Activated naive CD4-positive, alpha-beta T cell (primary cell): ENCODE measurements around the gene STX16.

ENCODE experiments used
- DNase-seq, 4 experiments: peaks; one replicate each; lab custom pipeline; 2025; lab: John Stamatoyannopoulos, UW

Gene STX16

DNA sequence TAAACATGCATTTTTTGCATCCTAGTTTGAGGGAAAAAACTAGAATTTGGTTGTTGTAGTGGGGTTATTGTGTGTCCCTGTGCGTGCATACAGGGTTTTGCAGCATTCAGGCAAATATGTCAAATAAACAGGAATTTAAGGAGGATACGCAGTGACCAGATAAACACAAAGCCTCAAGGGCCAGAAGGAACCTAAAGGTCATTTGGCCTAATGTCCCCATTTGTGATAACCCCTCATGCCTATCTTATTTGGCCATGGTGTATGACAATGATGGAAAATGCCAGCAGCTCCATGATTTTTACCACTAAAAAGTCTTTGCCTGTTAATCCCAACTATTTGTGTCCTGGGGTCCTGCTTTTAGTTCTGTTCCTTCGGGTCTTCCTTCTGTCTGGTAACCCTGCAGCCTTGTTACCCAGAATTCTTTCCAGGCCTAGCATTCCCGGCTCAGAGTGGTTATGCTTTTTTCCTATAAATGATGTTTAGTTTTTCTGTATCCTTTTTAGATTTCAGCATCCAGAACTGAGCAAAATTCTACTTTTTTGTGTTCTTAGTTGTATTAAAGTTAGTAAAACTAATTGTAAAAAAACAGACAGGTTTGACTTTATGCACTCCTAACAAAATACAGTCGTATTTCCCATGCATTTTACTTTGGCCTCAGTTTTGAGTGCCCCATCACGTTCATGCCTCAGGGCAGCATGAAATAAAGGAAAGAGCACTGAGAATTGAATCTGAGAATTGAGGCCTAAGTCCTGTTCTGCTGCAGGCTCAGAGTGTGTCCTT, 4.4 kb downstream of the STX16 start:
- no peak for DNase-seq

DNA sequence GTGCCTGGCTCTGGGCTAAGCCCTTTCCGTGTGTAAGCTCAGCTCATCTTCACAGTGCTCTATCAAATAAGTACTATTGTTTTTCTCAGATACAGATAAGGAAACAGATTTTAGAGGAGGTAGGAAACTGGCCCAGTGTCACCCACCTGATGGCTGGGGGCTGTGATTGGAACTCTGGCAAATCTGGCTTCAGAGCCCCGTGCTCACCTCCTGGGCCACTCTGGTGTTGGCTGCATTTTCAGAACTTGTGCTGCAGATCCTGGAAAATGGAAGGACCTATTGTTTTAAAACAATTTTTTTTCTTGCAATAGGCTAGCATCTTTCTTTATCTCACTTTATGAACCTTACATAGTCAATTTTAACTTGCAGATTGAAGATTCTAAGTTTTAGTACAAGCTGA, 5.7 kb downstream of the STX16 start:
- no peak for DNase-seq

DNA sequence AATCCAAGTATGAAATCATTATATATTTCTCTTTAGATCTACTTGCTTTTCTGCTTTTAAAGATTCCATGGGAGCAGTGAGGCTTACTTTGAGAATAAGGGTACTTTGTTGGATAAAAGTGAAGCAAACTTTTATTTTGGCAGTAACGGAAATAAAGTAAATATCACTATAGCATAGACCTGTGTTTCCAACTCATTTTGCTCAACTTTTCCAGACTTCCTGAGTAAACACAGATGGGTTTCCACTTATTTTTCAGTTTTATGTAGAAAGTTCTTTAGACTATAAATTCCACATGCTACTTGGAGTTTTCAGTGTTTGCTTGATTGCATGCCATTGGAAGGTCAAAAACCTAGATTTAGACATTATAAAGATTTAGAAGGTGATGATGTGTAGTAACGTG, 6.2 kb downstream of the STX16 start:
- no peak for DNase-seq

DNA sequence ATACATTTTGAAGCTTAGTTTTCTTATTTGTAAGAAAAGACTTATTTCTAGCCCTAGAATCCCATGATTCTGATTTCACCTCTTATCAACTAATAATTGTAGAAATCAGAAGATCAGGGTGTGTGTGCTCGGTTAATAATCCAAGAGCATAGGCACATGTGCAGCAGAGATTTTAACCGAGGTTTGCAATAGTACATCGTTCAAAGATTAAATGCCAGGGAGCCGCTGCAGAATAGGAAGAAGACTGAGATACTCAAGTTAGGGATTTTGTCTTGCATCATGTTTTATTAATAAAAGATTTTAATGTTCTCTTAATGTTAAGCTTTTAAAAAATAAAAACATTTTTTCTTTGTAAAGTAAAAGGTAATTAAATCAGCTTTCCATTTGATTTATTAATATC, 6.9 kb downstream of the STX16 start:
- DNase-seq = no peak

DNA sequence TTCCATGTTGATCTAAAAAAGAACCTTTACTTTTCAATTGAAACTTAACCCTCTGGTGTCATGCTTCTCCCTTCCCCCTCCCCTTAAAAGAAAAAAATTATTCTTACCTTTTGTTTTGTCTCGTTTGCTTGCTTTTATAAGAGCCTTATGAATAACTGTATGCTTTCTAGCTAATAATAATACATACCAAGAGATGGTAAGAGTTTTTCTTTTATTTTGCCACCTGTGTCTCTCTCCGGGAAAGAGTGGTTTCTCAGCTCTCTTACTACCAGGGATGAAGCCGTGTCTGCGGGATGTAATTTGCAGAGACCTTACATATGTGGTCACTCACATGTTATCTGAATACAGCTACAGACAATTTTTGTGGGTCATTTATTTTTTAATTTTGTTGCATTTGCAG, 7.7 kb downstream of the STX16 start:
- DNase-seq = no peak

DNA sequence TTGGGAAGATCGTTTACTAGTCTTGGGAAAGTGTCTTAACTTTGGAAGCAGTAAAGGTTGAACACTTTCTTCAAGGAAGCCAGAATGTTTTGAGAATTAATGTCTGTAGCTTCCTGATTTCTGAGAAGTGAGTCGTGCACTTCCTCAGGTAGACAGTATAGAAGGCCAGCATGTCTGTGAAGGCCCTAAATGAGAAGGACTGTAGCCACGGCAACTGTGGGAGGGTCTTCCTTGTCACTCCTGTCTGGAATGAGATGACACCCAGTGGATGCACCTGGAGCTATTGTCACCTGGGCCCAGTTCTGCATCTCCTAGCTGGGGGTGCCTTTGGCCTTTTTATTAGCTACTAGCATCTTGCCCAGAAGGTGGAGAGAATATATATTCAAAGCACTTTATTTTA, 8.8 kb downstream of the STX16 start:
- no peak for DNase-seq

DNA sequence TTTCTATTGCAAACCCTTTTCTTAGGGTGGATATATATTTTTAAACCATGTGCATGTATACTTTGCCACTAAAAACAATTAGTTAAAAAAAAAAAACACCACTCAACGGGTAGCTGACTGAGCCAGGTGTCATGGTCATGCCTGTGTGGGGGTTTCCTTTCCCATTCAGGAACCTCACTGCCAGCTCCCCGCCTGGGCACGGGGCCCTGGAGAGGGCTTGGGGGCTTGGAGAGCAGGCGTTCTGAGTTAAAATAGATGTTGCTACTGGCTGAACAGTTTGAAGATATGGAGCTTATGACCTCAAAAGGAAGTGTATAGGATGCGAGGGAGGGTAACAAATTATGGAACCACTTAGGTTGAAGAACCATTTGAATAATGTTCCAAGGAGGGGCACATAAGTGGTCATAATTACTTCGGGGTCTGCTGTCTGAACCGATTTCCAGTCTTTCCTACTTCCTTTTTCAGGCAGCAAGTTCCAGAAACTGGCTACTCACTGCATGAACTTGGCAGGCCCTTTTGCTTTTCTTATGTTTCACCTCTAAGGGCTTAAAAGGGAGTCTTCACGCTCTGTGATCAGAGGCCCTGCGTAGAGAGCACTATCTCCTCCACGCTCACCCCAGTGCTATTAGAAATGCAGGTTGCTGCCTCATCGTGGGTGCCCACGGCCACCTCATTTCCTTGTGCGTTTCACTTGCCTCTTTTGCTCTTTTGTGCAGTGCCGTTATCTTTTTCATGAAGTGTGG, 9.9 kb downstream of the STX16 start:
- peak in 2 of 4 experiments; percentile 34 to 52 for DNase-seq

DNA sequence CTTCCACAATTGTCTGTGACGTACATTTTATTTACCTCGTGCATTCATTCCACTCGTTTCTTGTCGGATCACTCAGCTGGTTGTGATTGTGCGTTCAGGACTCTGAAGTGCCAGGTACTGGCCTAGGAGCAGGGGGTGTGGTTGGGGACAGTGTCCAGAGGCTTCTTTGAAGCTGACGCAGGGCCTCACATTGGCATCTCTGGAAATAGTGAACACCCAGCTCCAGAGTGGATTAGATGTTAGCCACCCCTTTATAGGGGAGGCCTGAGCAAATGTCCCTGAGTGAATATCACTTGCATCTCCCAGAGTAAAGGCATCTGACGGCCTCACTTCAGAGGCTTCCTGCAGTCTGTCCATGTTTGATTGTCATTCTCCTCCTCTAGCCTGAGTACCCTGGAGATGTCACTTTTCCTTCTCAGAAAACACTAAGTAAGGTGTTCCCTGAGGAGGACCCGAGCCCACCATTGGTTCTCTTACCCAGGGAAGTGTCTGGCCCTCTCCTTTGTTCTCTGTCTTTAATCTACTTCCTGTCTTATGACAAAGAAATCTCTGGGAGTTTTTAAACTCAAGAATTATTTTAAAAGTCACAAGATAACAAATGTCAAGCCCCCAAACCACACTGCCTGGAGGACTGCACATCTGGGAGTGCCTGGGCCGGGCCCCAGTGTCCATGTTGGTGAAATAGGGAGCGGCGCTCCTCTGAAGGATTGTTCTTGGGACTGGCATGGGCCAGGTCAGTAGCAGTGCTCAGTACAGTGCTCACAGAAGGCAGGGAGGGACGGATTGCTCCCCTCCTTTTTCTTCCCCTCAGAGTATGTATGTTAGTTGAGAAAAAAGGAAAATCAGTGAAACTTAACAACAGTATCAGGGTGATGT, 10.8 kb downstream of the STX16 start:
- DNase-seq = no peak

DNA sequence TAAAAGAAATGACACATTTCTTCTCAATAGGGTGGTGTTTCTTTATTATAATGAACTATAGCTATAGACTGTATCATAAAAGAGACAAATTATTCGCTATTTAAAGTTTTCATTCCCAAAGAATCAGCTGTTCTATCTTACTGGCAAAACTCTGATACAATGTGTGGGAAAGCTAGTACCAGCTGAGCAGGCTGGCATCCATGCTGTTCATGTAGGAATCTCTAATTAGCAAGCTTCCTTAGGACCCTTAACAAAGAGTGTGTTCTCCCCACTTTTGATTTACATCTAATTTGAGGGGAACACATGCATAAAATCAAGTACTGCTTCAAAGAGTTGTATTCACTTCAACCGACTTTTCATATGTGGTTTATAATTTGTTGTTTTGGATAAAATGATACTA, 13.2 kb downstream of the STX16 start:
- DNase-seq = no peak

DNA sequence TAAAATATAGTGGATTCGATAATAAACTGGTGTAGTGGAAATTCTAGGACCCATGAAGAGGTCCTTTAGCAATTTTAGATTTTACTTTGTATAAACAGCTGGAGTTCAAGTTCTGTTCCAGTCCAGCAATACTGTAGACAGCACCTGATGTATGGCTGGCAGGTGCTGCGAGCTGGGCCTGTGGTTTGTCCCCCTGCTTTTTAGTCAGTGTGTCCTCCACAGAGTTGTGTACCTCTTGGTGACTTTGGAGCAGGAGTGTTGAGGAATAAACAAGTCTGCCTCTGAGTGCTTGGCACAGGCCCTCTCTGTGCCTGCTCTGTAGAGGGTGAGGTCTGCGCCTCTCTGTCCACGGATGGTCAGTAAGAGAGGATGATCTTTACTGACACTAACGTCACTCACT, 13.8 kb downstream of the STX16 start:
- DNase-seq = no peak

DNA sequence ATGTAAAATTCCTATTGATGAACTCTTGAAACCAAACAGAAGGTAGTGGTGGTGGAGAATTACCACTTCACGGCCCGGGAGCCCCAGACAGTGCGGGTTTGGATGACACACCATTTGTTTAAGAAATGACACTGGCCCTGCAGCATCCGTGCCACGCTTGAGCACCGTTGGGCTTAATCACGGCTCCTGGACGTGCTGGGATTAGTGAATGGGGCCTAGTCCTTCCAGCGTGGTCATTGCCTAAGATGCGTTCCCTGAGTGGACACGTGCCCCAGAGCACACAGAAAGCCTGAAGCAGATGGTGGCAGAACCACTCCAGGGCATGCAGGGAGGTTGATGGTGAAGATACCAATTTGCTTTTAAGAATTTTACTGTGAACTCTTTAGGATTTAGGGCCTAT, 14.5 kb downstream of the STX16 start:
- DNase-seq = no peak

DNA sequence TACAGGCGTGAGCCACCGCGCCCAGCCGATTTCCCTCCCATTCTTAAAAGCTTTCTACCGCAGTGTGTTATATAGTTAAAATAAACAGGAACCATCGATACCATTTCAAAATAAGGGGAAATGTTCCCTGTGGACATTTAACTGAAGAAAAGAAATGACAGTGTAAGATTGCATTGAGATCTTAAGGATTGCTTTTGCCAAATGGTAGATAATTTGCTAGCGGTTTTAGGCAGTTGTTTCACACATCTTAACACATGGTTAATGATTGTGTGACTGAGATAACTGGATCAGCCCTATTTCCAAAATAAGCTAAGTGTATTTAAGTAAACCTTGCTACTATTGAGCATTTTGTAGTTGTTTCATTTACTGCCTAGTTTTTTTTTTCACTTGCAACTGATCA, 15.6 kb downstream of the STX16 start:
- DNase-seq = no peak

DNA sequence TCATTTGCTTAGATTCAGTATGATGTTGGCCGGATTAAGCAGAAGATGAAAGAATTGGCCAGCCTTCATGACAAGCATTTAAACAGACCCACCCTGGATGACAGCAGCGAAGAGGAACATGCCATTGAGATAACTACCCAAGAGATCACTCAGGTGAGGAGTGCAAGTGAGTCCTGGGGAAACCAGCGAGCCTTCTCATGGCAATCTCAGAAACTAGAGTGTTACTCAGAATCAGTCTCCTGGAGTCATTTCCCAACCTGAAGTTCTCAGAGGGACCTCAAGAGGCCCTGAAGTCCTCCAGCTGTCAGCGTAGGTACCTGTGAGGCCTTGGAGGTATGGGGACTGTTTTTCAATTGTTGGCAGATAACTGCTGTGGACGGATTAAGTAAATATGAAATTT, 16.9 kb downstream of the STX16 start:
- DNase-seq = no peak

DNA sequence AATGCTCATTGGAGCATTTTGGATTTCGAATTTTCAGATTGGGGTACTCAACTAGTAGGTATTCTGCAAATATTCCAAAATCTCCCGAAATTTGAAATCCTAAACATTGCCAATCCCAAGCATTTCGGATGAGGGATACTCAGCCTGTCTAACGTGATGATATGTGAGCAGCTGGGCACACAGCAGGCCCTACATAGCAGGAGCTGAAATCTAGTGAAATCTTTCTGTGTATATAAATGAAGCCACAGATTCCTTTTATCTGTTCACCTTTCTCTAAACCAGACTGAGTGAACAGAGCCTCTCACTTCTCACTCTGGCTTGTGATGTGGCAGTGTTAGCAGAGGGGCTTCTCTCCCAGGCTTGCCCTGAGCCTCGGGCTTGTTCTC, 17.8 kb downstream of the STX16 start:
- DNase-seq = no peak

DNA sequence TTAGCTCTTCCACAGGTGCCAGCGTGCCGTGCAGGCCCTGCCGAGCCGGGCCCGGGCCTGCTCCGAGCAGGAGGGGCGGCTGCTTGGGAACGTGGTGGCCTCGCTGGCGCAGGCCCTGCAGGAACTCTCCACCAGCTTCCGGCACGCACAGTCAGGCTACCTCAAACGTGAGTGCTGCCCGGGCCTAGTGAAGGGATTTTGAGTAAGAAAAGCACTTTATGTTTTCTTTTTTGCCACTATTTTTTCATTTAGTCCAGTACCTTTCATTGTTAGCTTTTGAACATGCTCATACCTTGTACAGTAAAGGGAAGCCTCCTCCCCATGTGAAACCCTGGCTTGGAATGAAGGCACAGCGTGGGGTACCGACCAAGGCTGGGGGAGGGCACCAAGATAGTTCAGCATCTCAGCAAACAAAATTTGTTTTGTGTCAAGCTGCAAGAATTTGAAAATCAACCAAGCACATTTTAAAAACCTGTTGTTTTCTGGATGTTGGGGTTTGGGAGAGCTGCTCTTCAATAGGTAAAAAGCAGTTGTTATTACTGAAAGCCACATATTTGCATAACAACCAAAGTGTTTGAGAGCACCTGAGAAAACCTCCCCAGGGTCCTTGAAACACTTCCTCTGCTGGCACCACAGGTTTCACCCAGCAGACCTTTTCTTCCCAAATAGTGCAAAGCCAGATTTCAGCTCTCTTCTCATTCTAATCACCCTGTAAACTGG, 18.4 kb downstream of the STX16 start:
- DNase-seq = no peak

DNA sequence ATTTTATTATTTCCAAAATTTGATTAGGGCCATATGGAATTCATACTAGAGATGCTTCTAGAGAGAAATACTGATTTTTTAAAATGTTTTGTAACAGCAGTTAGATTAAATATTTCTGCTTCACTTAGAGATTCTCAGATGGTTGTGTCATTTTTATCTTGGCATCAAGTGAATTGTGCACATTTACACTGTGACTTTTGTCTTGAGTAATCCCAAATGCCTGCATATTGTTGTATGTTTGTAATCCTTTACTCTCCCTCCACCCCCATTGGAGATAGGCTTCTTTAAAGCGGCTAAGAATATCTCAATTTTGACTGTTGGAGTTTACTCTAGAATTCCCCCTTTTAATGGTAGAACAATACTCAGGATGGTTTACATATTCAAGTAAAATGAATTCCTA, 19.0 kb downstream of the STX16 start:
- no peak for DNase-seq

DNA sequence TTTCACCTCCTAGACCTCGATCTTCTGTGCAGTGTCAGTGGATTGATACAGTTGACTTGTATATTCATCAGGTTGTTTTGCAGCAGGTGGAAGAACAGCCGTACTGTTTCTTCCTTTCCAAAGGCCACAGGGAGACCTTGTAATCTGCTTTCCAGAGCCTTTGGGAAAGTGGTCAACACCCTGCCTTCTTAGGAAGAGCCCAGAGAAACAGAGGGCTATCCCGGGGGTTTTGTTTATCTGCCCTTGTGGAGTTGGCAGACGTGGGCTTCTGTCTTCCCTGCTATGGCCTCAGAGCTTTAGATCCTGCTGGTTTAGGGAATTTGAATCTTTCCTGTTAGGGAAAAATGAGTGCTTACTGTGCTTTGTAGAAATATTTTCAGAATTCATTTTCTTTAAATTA, 19.6 kb downstream of the STX16 start:
- no peak for DNase-seq

DNA sequence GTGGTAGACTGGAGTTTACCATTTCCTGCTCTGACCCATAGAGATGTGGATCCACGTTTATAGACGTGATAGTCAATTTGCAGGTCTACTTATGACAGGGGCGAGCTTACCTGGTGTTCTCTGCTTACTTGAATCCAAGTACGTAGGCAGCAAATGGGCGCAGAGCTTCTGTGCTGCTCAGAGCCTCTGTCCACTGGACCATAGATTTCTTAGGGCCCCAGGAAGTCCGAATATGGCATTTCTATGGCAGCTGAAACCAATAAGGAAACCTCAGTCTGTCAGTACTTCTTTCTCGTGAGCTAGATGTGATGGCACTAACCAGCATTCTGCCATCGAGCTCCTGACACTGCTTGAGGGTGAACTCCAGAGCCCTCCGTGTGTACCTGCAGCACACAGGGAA, 22.0 kb downstream of the STX16 start:
- DNase-seq = no peak

DNA sequence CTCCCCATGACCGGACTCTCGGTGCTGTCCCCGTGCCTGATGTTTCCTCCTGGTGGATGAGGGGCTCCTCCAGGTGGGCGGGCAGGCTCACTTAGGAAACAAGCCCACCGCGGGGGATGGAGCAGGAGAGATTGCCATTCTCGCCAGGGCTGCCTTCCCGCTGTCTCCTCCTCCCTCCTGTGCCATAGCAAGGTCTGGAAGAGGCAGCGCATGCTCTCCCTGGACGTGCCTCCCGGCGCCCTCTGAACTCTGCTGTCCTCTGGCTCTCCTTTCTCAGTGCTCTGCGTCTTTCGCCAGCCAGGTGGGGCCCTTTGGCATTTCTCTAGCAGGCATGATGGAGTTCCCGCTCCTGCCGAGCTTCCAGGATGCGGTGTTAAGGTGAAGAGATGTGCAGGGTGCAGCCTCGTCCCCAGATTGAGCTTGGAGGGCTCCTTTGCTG, 24.1 kb downstream of the STX16 start:
- no peak for DNase-seq

DNA sequence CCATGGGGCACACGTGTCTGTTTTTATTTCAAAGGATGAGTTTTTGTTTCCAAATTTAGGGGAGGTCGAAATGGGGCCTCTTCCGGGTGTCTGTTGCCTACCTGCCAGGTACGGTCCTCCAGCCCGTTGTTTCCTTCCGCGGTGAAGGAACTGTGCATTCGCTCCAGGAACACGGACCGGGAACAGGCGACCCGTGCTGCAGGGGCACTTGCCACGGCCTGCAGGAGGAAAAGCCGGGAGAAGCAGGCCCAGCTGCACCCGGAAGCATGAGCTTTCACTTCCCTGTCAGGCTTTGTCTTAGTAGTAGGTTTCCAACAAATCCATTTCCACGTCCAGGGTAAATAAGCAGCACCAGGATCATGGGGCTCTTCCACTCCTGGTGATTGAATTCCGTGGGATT, 24.6 kb downstream of the STX16 start:
- no peak for DNase-seq

DNA sequence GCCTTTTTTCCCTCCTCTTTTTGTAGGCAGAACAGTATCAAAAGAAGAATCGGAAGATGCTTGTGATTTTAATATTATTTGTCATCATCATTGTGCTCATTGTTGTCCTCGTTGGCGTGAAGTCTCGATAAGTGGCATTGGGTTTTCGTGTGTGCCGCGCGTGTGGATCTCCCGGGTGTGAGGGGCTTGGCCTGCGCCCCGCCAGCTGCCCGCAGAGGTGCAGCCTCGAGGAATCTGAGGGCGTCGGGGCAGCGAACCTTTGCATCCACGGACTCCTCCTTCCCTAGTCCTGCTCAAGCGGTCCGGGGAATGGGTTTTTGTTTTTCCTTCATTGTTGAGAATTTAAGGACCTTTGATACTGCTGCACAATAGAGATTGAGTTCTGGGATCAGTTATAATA, 25.1 kb downstream of the STX16 start:
- DNase-seq = no peak

DNA sequence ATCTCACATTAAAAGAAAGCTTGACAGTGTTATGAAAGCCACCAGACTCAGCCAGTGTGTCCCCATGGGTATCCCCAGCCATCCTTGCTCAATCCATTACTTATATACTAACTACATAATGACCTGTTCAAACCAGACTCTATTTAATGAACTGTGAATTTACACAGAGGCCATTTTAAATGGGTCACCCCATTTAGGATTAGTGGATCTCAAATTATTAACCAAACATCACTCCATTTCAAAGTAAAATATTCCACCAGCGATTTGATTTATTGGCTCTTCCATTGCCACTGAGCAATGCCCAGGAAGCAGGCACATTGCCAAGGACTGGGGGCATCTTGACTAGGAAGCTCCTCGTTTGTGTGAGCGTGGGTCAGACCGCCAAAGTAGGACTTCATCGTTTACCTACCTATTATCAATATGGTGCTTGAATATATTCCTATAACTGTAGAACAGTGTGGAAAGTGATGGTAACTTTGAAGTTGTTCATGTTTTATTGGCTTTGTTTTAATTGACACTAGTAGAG, 26.1 kb downstream of the STX16 start:
- DNase-seq = no peak
